ENCODE data around the gene ATP5F1E.
"Not testable (repeated sequence)": the region's sequence is repeated elsewhere in the genome, so short reads cannot be mapped to it uniquely, and the experiment has no call there.

Gene ATP5F1E

GRCh38 chr20:58987790-58988564, 44.2 kb downstream of the ATP5F1E start:
- DNase-seq: no peak

- no peak for DNase-seq
Measured at GRCh38 chr20:58986968-58987517, 45.1 kb downstream of the ATP5F1E start.

DNA sequence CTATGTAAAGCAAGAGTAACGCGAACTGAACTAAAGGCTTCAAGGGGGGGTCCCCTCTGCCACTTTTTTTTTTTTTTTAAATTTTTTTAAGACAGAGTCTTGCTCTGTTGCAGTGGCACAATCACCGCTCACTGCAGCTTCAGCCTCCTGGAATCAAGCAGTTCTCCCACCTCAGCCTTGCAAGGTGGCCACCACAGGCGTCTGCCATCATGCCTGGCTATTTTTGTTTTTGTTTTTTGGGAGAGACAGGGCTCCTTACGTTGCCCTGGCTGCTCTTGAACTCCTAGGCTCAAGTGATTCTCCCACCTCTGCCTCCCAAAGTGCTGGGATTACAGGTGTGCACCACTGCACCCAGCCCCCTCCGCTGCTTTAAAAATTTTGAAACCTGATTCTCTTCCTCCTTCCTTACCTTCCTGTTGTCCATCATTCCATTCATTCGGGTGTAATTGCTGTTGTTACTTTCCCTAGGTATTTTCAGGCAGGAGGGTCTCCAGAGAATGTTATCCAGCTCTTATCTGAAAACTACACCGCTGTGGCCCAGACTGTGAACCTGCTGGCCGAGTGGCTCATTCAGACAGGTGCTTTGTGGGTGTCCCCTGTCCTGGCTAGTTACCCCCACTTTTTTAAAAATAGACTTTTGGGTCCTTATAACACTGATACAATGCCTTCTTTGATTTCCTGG, 45.7 kb downstream of the ATP5F1E start:
- no peak for DNase-seq

DNA sequence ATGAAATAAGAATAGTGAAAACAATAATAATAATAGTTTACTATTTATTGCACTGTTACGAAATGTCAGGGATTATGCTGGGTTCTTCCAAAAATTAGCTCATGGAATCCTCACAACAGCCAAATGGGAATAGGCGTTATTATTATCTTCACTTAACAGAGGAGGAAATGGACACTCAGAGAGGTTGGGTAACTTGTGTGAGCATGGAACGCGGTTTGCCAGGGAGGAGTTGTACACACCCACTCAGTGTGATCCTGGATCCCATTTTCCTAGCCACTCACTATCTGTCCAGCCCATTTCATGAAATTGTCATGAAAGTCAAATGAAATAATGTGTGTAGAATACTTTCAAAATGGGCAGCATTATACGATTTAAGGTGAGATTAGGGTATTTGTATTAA, 46.5 kb downstream of the ATP5F1E start:
- no peak for DNase-seq

- no peak for DNase-seq
Measured at GRCh38 chr20:58984691-58985090, 47.4 kb downstream of the ATP5F1E start.

- DNase-seq: not testable (repeated sequence)
Measured at GRCh38 chr20:58983115-58983468, 49.0 kb downstream of the ATP5F1E start.

DNA sequence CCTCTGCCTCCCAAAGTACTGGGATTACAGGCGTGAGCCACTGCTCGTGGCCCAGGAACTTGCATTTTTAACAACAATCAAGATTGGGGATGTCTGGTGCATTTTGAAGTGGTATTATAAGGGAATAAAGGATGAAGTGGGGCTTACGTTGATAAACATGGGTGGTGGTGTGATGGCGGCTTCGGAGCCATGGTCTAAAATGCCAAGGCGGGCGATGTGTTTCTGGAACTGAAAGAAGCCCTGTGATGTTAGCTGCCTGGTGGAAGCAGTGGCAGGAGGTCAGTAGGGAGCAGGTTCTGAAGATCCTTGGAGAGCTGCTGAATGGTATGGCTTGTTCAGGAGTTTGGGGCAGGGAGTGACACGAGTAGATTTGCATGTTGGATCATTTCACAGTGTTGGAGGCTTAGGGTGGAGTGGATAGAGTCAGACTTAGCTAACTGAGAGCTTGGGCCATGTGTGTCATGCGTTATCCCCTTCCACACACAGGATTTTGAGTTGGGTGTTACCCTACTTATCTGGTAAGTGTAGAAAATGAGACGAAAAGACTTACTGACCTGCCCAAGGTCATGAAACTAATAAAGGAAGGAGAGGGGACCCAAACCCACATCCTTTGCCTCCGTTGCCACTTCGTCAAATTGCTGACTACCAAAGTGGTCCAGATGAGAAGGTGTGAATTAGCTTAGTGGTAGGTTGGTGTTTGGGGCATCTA, 49.6 kb downstream of the ATP5F1E start:
- peak; percentile 61 for DNase-seq

GRCh38 chr20:58981628-58982364, 50.3 kb downstream of the ATP5F1E start:
- DNase-seq: peak; percentile 16

DNA sequence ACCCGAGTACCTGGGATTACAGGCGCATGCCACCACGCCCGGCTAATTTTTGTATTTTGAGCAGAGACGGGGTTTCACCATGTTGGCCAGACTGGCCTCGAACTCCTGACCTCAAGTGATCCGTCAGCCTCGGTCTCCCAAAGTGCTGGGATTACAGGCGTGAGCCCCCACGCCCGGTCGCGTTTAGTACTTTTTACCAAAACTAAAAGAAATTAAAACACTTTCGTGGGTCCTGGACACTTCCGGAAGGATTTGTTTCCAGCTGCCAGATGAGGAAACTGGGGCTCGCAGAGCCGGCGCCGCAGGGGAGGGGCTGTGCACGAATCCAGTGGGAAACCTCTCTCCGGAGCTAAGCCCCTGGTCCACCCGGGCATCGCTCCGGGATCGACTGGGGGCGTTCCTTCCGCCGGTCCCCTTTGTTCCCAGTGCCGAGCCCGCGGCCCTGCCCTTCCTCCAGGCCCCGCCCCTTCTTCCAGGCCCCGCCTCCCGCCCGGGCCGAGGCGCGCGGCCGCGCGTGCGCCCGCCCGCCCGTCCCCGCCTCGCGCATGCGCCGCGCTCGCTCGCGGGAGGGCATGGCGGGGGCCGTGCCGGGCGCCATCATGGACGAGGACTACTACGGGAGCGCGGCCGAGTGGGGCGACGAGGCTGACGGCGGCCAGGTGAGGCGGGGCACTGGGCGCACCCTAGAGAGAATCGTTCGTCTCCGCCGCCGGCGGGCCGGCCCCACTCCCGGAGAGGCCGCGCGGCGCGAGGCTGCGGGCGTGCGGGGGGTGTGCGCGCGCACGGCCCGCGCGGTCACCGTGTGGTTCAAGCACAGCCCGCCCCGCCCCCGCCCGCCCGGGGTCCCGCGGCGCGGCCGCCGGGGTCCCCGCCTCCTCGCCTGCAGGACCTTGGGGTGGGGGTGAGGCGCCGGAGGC, 51.2 kb downstream of the ATP5F1E start, which contains the start of gene NELFCD:
Gene NELFCD, plus strand, starts transcription at position 546 of the 917 bp plus-strand sequence. Its CDS starts 54 bp downstream, at position 600.
- peak; percentile 90 for DNase-seq

DNA sequence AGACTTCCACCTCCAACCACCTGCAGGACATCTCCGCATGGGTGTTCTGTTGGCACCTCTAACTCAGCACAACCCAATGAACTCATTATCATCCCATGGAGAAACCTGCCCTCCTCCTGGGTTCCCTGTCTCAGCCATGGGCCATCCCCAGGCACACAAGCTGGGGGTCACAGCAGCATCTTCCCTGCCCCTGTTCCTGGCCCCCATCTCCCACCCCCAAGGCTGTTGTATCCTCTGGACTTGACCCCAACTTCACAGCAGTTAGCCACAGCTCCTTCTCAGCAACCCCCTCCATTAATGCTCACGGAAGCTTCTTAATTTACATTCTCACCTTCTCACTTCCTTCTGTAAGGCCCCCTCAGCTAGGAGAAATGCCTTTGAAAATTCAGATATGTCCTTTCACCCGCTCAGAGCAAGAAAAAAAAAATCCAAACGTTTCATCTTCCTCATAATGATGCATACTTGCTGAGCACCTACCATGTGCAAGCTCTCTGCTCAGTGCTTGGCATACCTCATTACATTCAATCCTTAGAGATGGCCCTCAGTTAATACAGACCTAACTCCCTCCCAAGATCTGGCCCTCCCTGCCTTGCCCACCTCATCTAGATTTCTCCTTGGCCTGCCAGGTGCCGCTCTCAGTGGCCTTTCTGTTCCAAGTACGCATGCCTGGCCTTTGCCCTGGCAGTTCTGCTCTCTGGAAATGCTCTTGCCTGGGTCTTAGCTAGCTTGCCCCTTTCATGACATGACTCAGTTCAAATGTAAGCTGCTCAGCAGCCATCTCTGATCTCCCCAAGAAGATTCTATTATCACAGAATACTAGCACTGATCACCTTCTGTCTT, 53.6 kb downstream of the ATP5F1E start:
- no peak for DNase-seq

GRCh38 chr20:58976061-58976730, 55.9 kb downstream of the ATP5F1E start:
- DNase-seq: no peak

All from CD4-positive, alpha-beta T cell treated with Interleukin-17A for 1 hour (primary cell).